ENCODE results near the gene TEAD3.

TEAD3 gene

DNA sequence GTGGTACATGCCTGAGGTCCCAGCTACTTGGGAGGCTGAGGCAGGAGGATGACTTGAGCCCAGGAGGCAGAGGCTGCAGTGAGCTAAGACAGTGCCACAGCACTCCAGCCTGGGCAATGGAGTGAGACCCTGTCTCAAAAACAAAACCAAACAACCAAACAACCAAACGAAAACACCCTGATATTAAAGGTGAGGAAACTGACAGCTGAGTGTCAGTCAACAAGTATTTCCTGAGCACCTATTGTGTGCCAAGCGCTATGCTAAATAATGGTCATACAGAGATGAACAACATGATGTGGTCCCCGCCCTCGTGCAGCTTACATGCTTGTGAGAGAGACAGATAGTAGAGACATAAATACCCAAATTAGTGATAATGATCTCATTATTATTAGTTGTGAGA is 17.7 kb upstream of the TEAD3 start:
- no peak overlapping the region for H3K27ac ChIP-seq (ENCODE audit: low read length)
- H3K27me3 ChIP-seq (replicated peaks; ENCODE audit: insufficient read depth, low read length): no peaks in the 10 kb centered on the region; the same call in 1 of the 2 replicates
- no peak overlapping the region for H3K9ac ChIP-seq (ENCODE audit: low read length)
- H3K36me3 ChIP-seq (replicated peaks; ENCODE audit: insufficient read depth, low read length): no peaks in the 10 kb centered on the region
- no peak overlapping the region for H3K4me2 ChIP-seq (ENCODE audit: low read depth, low read length)
- H3K9me3 ChIP-seq (replicated peaks; ENCODE audit: insufficient read depth, low read length): no peaks in the 10 kb centered on the region
- no peaks in the 10 kb centered on the region for H4K20me1 ChIP-seq (ENCODE audit: insufficient read depth, low read length)
- H3K4me1 ChIP-seq (ENCODE audit: low read length): no peaks in the 10 kb centered on the region
- H3K79me2 ChIP-seq (ENCODE audit: low read length): no peaks in the 10 kb centered on the region
- DNase-seq: no peak
- H2AFZ ChIP-seq (ENCODE audit: low read length): no peak overlapping the region
- H3F3A ChIP-seq (ENCODE audit: insufficient read depth, low read length): no peaks in the 10 kb centered on the region
- TF ChIP-seq EZH2 (optimal IDR thresholded peaks at IDR 0.05; ENCODE audit: low read depth, low read length) (no peak), EZH2phosphoT487 (IDR thresholded peaks at IDR 0.05; ENCODE audit: low read length) (no peak)
- TF ChIP-seq, protein P1, sequence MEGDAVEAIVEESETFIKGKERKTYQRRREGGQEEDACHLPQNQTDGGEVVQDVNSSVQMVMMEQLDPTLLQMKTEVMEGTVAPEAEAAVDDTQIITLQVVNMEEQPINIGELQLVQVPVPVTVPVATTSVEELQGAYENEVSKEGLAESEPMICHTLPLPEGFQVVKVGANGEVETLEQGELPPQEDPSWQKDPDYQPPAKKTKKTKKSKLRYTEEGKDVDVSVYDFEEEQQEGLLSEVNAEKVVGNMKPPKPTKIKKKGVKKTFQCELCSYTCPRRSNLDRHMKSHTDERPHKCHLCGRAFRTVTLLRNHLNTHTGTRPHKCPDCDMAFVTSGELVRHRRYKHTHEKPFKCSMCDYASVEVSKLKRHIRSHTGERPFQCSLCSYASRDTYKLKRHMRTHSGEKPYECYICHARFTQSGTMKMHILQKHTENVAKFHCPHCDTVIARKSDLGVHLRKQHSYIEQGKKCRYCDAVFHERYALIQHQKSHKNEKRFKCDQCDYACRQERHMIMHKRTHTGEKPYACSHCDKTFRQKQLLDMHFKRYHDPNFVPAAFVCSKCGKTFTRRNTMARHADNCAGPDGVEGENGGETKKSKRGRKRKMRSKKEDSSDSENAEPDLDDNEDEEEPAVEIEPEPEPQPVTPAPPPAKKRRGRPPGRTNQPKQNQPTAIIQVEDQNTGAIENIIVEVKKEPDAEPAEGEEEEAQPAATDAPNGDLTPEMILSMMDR (IDR thresholded peaks at IDR 0.05; ENCODE audit: low read length): no peak
- H3K4me3 ChIP-seq (ENCODE audit: low read length): no peak overlapping the region
- H3K9me2 ChIP-seq (replicated peaks; ENCODE audit: insufficient read depth, low read length): no peaks in the 10 kb centered on the region

DNA sequence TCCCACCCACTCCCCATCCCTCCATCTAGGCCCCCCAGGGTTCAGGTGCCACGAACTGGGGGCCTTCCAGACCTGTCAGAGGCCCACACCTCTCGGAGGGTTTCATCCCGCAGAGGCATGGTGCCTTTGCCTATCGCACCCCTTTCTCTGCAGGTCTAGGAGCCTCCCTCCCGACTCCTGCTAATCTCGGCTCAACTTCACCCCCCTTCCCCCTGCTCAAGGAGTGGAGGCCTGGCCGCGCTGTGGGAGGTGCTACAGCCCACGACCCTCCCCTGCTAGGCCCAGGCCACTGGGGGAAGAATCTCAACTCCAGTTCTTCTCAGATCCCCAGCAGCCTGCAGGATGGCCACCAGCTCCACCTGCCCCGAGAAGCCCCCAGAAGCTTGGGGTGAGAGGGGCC is 15.9 kb upstream of the TEAD3 start, which contains the start of gene TULP1:
TULP1 (minus strand) TSS at position 157 of the 400 bp plus-strand sequence; CDS start at position 119, 38 bp downstream.
- Histone ChIP-seq H3K27me3 (replicated peaks; ENCODE audit: insufficient read depth, low read length) (no peaks in the 10 kb centered on the region; the same call in 1 of the 2 replicates), H3K9me2 (replicated peaks; ENCODE audit: insufficient read depth, low read length) (no peaks in the 10 kb centered on the region), H3K27ac (ENCODE audit: low read length) (no peak within 1 kb of the TSS), H3K9ac (ENCODE audit: low read length) (no peak within 1 kb of the TSS), H3K9me3 (replicated peaks; ENCODE audit: insufficient read depth, low read length) (no peaks in the 10 kb centered on the region), H2AFZ (ENCODE audit: low read length) (no peak within 1 kb of the TSS), H3F3A (ENCODE audit: insufficient read depth, low read length) (no peaks in the 10 kb centered on the region), H3K36me3 (replicated peaks; ENCODE audit: insufficient read depth, low read length) (no peaks in the 10 kb centered on the region), H3K4me2 (ENCODE audit: low read depth, low read length) (no peak within 1 kb of the TSS), H3K4me3 (ENCODE audit: low read length) (no peak within 1 kb of the TSS), H3K4me1 (ENCODE audit: low read length) (no peaks in the 10 kb centered on the region), H4K20me1 (ENCODE audit: insufficient read depth, low read length) (no peaks in the 10 kb centered on the region), H3K79me2 (ENCODE audit: low read length) (no peaks in the 10 kb centered on the region)
- no peak for DNase-seq
- TF ChIP-seq EZH2 (optimal IDR thresholded peaks at IDR 0.05; ENCODE audit: low read depth, low read length): no peak
- TF ChIP-seq, protein P1 (IDR thresholded peaks at IDR 0.05; ENCODE audit: low read length): no peak
- TF ChIP-seq EZH2phosphoT487 (IDR thresholded peaks at IDR 0.05; ENCODE audit: low read length): no peak

DNA sequence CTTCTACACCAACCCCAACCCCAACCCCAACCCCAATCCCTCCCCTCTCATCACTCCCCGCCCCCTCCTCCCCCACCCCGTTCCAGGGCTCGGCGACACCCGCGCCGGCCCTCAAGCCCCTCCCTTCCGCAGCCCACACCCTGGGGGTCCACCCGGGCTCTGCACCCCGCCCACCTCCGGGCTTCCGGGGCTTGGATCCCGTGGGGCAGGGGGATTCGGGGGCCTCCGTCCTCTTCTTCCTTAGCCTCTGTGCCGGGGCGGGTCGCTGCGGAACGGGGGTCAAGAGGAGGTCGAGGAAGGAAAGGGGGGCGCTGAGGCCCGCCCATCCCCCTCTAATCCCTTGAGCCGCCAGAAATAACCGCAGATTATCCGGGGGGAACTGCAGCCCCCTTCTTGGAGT is 15.1 kb upstream of the TEAD3 start:
- H3F3A ChIP-seq (ENCODE audit: insufficient read depth, low read length): no peaks in the 10 kb centered on the region
- H3K4me2 ChIP-seq (ENCODE audit: low read depth, low read length): no peak overlapping the region
- no peaks in the 10 kb centered on the region for H4K20me1 ChIP-seq (ENCODE audit: insufficient read depth, low read length)
- no peaks in the 10 kb centered on the region for H3K79me2 ChIP-seq (ENCODE audit: low read length)
- H3K4me1 ChIP-seq (ENCODE audit: low read length): no peaks in the 10 kb centered on the region
- DNase-seq: no peak
- no peaks in the 10 kb centered on the region for H3K36me3 ChIP-seq (replicated peaks; ENCODE audit: insufficient read depth, low read length)
- no peak overlapping the region for H2AFZ ChIP-seq (ENCODE audit: low read length)
- H3K9me3 ChIP-seq (replicated peaks; ENCODE audit: insufficient read depth, low read length): no peaks in the 10 kb centered on the region
- TF ChIP-seq, protein P1 (IDR thresholded peaks at IDR 0.05; ENCODE audit: low read length): no peak
- TF ChIP-seq EZH2phosphoT487 (IDR thresholded peaks at IDR 0.05; ENCODE audit: low read length): no peak
- no peak for TF ChIP-seq EZH2 (optimal IDR thresholded peaks at IDR 0.05; ENCODE audit: low read depth, low read length)
- no peaks in the 10 kb centered on the region for H3K9me2 ChIP-seq (replicated peaks; ENCODE audit: insufficient read depth, low read length)
- no peak overlapping the region for H3K4me3 ChIP-seq (ENCODE audit: low read length)
- no peak overlapping the region for H3K27ac ChIP-seq (ENCODE audit: low read length)
- no peaks in the 10 kb centered on the region; the same call in 1 of the 2 replicates for H3K27me3 ChIP-seq (replicated peaks; ENCODE audit: insufficient read depth, low read length)
- H3K9ac ChIP-seq (ENCODE audit: low read length): no peak overlapping the region

Data from MM.1S (cell line).